MCF 10A (cell line): Measurements from ENCODE around the gene BAIAP2L1. TPM values are rescaled to one million over a fixed set of nuclear protein-coding genes. Genes with fewer than 3 reads are reported as not detected.

ENCODE experiments used
- BruUV-seq: library from RNA; stranded (reverse); fragments of 400-500 nt; replicated peaks from 2 replicates; lab custom pipeline; 2021; lab: Mats Ljungman, UMichigan
- CTCF ChIA-PET: fragments of 300-600 bp; sonication (Branson Sonifier 250); formaldehyde crosslinking; extraction: SDS; loops from one replicate; lab custom pipeline; 2021; ENCODE audit warnings: antibody characterized with exemption, inconsistent platforms; lab: Yijun Ruan, JAX
- POLR2A ChIA-PET: fragments of 300-600, 350-650 bp; sonication (Branson Sonifier 250); formaldehyde crosslinking; extraction: SDS; loops from one replicate; lab custom pipeline; 2020; ENCODE audit warnings: antibody characterized with exemption, inconsistent platforms; lab: Yijun Ruan, JAX
- DNase-seq: peaks from one replicate; pipeline ENCODE4 v3.0.0-alpha.2; 2018; ENCODE audit not compliant: unreplicated experiment
- H3K27ac Mint-ChIP-seq: one replicate; pipeline ENCODE4 v1.8.0; 2022; ENCODE audit warnings: mild to moderate bottlenecking, low read depth, mixed read lengths; ENCODE audit not compliant: unreplicated experiment
- H3K27me3 Mint-ChIP-seq: one replicate; pipeline ENCODE4 v1.8.0; 2022; ENCODE audit warnings: mixed read lengths; ENCODE audit not compliant: insufficient read depth, unreplicated experiment
- H3K36me3 Mint-ChIP-seq: one replicate; pipeline ENCODE4 v1.8.0; 2022; ENCODE audit warnings: mild to moderate bottlenecking, moderate library complexity, mixed read lengths; ENCODE audit not compliant: insufficient read depth, unreplicated experiment
- H3K4me1 Mint-ChIP-seq: one replicate; pipeline ENCODE4 v1.8.0; 2022; ENCODE audit warnings: mixed read lengths; ENCODE audit not compliant: insufficient read depth, unreplicated experiment
- H3K4me3 Mint-ChIP-seq: one replicate; pipeline ENCODE4 v1.8.0; 2022; ENCODE audit warnings: mild to moderate bottlenecking, moderate library complexity, mixed read lengths; ENCODE audit not compliant: unreplicated experiment
- H3K9me3 Mint-ChIP-seq: one replicate; pipeline ENCODE4 v1.8.0; 2022; ENCODE audit warnings: mixed read lengths; ENCODE audit not compliant: unreplicated experiment
- CTCF ChIP-seq: fragments of 200-600 bp; IDR thresholded peaks from one replicate; pipeline ENCODE4 v1.8.0; 2022; ENCODE audit warnings: antibody characterized with exemption, mild to moderate bottlenecking; ENCODE audit not compliant: unreplicated experiment
- intact Hi-C: fragments of 100-400 bp; cut with micrococcal nuclease; formaldehyde crosslinking; loops from 2 replicates; pipeline ENCODE4 v1.14.1; 2022
- total RNA-seq: library from RNA; stranded (reverse); gene quantifications from 2 replicates; pipeline ENCODE4 v1.2.3, GENCODE V29; 2022

BAIAP2L1 gene
- total RNA-seq, 1 experiment from 2014 or later, result 60.2 TPM

GRCh38 chr7:98324782-98325181 lies 76.1 kb downstream of the BAIAP2L1 start:
- H3K4me3 Mint-ChIP-seq, result no peak overlapping the region
- ChIA-PET POLR2A (interaction anchor here (0.9 to 3.3 kb wide), 3 partner anchors 13 to 76 kb away, joined by 3 to 9 read pairs (median 3); partner anchors contain the start of gene BAIAP2L1), CTCF (interaction anchor here (0.6 to 0.8 kb wide), 2 partner anchors 78 to 527 kb away, joined by 3 to 5 read pairs; no protein-coding TSS in a partner anchor)
- BruUV-seq, result no TSS peak
- TF ChIP-seq CTCF, result no peak
- H3K36me3 Mint-ChIP-seq, result peaks cover 6% of the 10 kb centered on the region
- DNase-seq, result no peak
- intact Hi-C loops, result no loop called here
- no peaks in the 10 kb centered on the region for H3K9me3 Mint-ChIP-seq
- no peaks in the 10 kb centered on the region for H3K27me3 Mint-ChIP-seq
- H3K27ac Mint-ChIP-seq, result no peak overlapping the region
- H3K4me1 Mint-ChIP-seq, result peaks cover 7% of the 10 kb centered on the region

GRCh38 chr7:98323597-98324322 lies 77.1 kb downstream of the BAIAP2L1 start:
- no peak overlapping the region for H3K27ac Mint-ChIP-seq
- CTCF ChIA-PET, result interaction anchor here (0.7 to 1.2 kb wide), 3 partner anchors 9 to 81 kb away, joined by 3 to 5 read pairs (median 3); no protein-coding TSS in a partner anchor
- no peaks in the 10 kb centered on the region for H3K9me3 Mint-ChIP-seq
- no peaks in the 10 kb centered on the region for H3K27me3 Mint-ChIP-seq
- POLR2A ChIA-PET, result interaction anchor here (0.9 to 3.3 kb wide), 3 partner anchors 12 to 77 kb away, joined by 3 to 9 read pairs (median 3); partner anchors contain the start of gene BAIAP2L1
- H3K4me3 Mint-ChIP-seq, result no peak overlapping the region
- H3K4me1 Mint-ChIP-seq, result peaks cover 7% of the 10 kb centered on the region
- intact Hi-C loops, result no loop called here
- BruUV-seq, result no TSS peak
- no peak for DNase-seq
- no peak for TF ChIP-seq CTCF
- H3K36me3 Mint-ChIP-seq, result peaks cover 11% of the 10 kb centered on the region

GRCh38 chr7:98322331-98323270 lies 78.3 kb downstream of the BAIAP2L1 start:
- CTCF ChIA-PET, result interaction anchor here (0.6 to 1.2 kb wide), 3 partner anchors 10 to 79 kb away, joined by 3 to 5 read pairs (median 4); no protein-coding TSS in a partner anchor
- TF ChIP-seq CTCF, result no peak
- POLR2A ChIA-PET, result interaction anchor here (3.3 kb wide), 1 partner anchor 78 kb away, joined by 9 read pairs; the partner anchor contains the start of gene BAIAP2L1
- intact Hi-C loops, result no loop called here
- Mint-ChIP-seq H3K4me1 (peaks cover 7% of the 10 kb centered on the region), H3K36me3 (peaks cover 17% of the 10 kb centered on the region), H3K27ac (no peak overlapping the region), H3K4me3 (no peak overlapping the region), H3K27me3 (no peaks in the 10 kb centered on the region), H3K9me3 (no peaks in the 10 kb centered on the region)
- DNase-seq, result peak; percentile 12
- BruUV-seq, result no TSS peak
